WI38 (cell line): ENCODE data around the gene DNLZ.

ENCODE experiments used
- H3K4me3 ChIP-seq: 2 replicates; pipeline ENCODE4 v1.5.1; 2011; ENCODE audit warnings: low read depth, mild to moderate bottlenecking, control low read depth, low read length
- TF ChIP-seq, protein P1 (sequence below): IDR thresholded peaks from 2 replicates; pipeline ENCODE4 v1.5.1; 2012; ENCODE audit warnings: low read depth, mild to moderate bottlenecking, control low read depth, low read length

The DNLZ gene

DNA sequence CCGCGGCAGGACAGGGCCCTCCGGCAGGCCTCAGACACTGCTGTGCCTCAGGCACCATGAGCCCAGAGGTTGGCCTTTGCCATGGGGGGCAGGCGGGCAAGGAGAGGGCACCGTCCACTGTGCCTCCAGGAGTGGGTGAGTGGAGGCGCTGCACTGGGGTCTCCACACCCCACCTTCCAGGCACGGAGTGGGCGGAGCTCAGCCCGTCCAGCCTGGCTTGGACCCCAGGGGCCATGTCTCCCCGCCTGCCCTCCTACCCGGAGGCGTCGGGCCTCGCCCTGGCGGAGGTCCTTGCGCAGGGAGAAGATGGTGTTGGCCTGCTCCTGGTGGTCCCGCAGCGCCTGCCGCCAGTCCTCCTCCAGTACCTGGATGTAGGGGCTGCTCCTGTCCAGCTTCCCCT is 6.5 kb upstream of the DNLZ start:
- TF ChIP-seq, protein P1, sequence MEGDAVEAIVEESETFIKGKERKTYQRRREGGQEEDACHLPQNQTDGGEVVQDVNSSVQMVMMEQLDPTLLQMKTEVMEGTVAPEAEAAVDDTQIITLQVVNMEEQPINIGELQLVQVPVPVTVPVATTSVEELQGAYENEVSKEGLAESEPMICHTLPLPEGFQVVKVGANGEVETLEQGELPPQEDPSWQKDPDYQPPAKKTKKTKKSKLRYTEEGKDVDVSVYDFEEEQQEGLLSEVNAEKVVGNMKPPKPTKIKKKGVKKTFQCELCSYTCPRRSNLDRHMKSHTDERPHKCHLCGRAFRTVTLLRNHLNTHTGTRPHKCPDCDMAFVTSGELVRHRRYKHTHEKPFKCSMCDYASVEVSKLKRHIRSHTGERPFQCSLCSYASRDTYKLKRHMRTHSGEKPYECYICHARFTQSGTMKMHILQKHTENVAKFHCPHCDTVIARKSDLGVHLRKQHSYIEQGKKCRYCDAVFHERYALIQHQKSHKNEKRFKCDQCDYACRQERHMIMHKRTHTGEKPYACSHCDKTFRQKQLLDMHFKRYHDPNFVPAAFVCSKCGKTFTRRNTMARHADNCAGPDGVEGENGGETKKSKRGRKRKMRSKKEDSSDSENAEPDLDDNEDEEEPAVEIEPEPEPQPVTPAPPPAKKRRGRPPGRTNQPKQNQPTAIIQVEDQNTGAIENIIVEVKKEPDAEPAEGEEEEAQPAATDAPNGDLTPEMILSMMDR, result no peak
- no peak overlapping the region for H3K4me3 ChIP-seq

DNA sequence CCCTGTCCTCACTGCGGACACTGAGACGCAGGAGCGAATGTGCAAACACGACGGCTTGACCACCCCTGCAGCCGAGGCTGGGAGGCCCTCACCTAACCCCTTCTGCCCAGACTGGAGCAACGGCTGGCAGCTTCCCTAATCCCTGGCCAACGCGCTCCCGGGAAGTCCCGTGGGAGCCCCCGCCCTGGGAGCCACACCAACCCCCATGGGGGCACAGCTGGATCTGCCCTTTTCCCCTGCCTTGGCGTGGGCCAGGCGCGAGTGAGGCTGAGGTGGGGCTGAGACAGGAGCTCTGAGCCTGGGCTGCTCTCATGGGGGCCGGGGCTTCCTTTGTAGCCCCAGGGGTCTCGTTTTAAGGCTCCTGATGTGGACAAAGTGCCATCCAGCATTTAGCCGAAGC is 4.6 kb upstream of the DNLZ start:
- no peak overlapping the region for H3K4me3 ChIP-seq
- TF ChIP-seq, protein P1, result no peak

DNA sequence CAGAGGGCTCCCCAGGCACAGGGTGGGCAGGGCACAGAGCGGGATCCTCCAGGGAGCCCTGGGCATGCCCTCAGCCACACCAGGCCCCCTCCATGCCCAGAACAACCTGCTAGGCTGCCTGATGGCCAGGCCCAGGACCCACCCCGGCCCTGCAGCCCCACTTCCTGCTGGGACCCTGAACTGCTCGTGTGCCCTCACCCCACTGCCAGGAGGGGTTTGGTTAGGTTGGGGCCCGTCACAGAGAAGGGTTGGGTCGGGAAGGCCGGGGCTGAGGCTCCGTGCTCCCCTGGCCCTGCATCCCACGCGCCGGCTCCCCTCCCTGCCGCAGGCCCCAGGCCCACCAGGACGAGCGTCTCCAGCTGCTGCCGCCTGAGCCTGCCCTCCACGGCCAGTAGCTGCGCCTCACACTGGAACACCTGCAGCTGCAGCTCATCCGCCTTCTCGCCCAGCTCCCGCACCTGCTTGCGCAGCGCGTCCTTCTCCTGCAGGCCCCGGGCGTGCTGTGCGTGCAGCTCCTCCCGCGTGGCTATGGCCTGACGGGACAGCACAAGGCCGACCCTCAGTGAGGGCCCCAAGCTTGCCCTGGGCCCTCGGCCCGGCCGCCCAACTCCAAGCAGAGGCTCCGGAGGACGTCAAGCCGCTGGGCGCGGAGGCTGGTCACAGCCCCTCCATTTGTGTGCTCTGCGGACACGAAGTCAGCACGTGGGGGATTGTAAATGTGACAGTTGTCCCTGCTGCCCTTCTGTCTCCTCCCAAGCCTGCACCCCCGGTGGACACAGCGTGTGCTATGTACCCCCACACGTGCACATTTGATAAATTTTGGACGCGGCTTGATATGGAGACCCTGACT is 4.0 kb upstream of the DNLZ start:
- H3K4me3 ChIP-seq, result no peak overlapping the region
- TF ChIP-seq, protein P1, result no peak

DNA sequence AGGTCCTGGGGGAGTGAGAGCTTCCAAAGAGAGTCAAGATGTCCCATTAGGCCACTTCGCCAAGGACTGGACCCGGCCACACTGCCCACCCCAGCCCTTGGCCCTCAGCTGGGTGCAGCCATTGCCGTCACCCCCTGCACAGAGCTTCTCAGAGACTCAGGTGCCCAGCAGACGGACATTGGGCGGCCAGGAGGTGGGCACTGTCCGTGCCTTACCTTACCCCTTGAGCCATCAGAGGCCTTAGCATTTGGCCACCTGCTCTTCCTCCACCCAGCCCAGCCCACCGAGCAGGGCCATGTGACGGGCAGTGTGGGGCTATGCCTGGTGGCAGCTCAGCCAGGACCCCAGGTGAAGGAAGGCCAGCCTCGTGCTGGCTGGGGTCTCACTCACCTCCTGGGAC is 3.3 kb upstream of the DNLZ start:
- TF ChIP-seq, protein P1, result no peak
- H3K4me3 ChIP-seq, result no peak overlapping the region

DNA sequence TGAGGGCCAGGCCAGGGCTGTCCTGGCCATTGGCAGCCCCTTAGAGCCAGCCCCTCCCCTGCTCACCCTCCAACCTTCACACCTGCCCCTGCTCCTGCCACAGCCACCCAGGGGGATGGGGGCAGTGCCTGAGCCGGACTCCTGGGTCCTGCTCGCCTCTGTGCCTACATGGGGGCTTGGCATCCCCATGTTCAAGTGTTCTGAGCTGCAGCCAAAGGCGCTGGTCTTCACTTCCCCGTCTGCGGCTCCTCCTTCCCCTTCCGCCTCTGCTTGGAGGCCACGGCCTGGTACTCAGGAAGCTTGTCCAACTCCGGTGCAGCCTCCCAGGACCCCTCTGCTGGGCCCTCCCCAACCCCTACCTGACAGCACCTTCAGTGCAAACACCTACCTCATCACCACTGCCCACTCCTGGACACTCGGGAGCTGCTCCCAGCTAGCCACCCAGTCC is 2.3 kb upstream of the DNLZ start:
- no peak overlapping the region for H3K4me3 ChIP-seq
- TF ChIP-seq, protein P1, result no peak

DNA sequence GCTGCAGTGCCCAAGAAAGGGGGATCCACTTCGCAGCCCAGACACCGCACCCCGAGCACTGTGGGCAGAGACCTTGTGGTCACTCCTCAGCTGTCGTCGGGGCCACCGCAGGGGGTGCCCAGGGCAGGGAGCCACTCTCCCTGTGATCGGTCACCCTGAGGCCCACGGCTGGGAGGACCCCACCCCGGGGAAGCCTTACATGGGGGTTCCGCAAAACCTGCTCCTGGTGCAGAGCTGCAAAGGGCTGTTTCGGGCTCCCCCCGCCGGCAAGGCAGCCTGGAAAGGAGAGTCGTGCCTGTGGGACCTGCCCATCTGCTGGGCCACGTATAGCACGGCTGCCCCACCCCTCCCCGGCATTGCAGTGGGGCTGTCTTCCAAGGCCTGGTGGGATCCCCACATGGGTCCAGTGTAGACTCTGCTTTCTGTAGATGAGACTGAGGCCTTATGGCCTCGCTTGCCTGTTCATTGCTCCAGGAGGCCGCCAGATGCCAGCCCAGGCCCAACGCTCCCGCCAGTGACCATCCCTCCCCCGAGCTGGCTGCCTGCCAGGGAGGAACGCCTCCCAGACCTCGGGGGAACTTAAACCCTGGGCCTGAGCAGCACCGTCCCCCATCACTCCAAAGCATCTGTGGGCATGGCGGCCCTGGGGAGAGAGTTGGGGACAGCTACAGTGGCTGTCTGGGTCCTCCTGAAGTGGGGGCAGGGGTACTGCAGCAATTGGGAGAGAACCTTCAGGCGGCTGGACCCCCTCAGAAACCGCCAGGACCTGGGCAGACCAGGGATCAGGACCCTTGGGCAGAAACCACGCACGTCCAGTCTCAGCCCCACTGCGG is 1.6 kb upstream of the DNLZ start:
- H3K4me3 ChIP-seq, result no peak overlapping the region
- TF ChIP-seq, protein P1, result no peak
